GM21619 (cell line): ENCODE results near the gene NPY2R.

ENCODE experiments used
- ATAC-seq: cut with Tn5 transposase; IDR thresholded peaks from one replicate; pipeline ENCODE4 v1.9.1; 2021; ENCODE audit not compliant: unreplicated experiment

NPY2R gene, protein sequence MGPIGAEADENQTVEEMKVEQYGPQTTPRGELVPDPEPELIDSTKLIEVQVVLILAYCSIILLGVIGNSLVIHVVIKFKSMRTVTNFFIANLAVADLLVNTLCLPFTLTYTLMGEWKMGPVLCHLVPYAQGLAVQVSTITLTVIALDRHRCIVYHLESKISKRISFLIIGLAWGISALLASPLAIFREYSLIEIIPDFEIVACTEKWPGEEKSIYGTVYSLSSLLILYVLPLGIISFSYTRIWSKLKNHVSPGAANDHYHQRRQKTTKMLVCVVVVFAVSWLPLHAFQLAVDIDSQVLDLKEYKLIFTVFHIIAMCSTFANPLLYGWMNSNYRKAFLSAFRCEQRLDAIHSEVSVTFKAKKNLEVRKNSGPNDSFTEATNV

GRCh38 chr4:155208258-155209054 is at the start of gene NPY2R:
Gene NPY2R, plus strand, starts transcription at chr4:155208636. Its CDS starts 5,304 bp downstream, at chr4:155213940.
- ATAC-seq, result no peak

DNA sequence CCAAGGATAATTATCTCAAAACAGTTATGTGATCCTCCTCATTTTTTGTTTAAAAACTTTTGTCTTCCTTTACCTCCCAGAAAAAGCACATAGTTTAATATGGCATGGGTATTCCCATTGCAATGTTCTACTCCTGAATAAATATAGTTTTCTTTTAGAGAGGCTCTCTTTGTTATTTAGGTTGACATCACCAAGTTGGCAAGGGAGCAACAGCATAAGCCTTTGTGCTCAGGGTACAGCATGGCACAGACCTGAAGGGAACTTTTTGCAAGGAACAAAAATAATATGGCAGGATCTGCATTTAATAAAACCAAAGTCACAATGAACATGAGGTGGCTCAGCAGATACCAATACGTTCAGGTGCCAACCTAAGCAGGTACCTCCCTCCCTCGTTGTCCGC is 47.1 kb upstream of the NPY2R start:
- no peak for ATAC-seq

DNA sequence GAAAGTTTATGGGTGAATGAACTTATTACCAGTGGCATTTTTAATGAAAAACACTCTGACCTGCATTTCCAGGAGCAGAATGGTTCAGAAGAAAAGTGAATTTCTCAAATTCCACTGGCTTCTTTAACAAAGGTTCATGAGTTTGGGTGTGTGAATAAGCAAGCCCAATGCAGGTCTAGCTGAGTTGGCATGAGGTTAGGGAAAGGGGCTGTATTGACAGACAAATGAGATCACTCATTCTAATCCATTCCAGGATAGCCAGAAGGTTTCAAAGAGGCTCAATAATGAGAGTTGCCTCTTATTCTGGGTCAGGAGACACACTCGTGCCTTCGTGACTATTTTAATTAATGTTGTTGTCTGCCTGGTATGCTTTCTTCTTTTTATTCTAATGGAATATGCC is 43.7 kb upstream of the NPY2R start:
- no peak for ATAC-seq

- ATAC-seq, result no peak
These were observed 37.9 kb upstream of the NPY2R start for GRCh38 chr4:155170569-155170968.

DNA sequence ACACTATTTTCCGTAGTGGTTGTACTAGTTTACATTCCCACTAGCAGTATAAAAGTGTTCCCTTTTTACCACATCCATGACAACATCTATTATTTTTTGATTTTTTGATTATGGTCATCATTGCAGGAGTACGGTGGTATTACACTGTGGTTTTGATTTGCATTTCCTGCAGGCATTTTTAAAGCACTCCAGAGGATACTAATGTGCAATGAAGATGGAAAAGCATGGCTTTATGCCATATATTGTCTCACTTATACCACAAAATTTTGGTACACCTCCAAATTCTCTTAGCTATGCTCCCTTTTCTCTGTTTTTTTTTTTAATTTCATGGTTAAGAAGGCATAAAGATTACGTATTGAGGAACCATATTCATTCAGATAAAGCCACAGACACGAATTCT is 35.1 kb upstream of the NPY2R start:
- no peak for ATAC-seq

DNA sequence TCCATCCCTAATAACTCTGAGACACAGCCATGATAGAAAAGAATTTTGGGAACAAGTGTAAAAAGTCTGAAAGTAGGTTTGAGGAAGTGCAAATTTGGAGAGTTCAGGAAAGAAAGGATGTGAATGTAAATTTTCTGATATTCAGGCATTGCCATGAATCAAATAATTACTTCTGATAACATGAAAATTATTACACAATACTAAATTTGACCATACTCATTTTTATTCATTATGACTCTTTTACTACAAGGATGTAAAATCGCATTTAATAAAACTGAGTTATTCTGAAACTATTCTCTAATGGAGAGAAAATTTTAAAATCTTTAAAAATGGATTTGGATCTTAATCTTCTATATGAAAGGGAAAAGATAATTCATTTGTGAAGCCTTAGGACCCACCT is 33.8 kb upstream of the NPY2R start:
- no peak for ATAC-seq

- ATAC-seq, result no peak
These were observed 29.2 kb upstream of the NPY2R start for GRCh38 chr4:155179216-155179615.

GRCh38 chr4:155186972-155187371 is 21.5 kb upstream of the NPY2R start:
- ATAC-seq, result no peak

DNA sequence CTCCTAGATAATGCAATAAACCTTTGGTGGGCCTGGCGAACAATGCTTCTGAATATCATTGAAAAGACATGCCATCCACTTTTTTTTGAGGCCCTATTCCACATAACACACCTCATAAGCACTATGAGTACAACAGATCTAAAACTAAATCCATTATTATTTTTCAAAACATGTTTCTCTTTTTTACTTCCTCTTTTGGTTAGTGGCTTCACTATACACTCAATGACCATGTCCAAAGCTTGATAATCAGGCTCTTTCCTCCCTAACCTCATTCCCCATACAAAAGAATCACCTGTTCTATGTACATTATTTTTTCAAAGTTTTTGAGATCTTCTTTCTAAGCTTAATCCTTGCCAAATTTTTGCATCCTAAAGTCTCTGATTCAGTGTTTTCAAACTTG is 20.4 kb upstream of the NPY2R start:
- no peak for ATAC-seq

DNA sequence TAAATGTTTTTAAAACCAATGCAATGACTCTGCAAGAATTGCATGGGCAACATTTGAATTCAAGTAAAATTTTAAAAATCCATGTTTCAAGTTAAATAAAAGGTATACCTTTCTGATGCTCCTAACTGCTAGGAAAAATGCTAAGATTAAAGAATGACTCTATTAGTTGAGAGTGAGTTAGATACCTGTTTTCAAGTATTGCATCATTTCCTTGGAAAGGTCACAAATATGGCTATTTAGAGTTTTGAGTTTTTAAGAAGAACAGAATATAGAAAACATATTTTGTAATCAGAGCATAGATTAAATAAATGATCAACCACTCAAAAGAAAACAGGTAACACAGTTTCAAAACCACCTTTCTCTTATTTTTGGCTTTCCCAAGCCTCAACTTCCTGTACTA is 18.3 kb upstream of the NPY2R start:
- no peak for ATAC-seq

DNA sequence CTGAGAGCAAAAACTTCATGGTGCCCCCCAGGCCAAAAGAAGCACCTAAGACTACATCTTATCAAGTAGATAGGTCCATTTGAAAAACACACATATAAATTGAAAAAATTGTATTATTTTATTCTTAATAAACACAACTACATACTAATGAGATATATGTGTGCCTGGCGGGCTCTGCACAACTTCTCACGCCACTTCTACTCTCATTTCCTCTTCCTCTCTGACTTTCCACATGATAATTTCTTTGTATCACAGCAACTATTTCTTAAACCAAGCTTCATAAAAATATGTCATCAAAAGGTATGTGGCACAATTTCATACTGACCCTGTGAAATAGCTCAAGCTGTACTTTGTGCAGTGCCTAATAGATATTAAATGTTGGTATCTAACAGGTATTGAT is 10.7 kb upstream of the NPY2R start:
- ATAC-seq, result no peak

GRCh38 chr4:155207534-155208257 is 740 bp upstream of the NPY2R start:
- no peak for ATAC-seq

- ATAC-seq, result no peak
These were observed 11.6 kb downstream of the NPY2R start for GRCh38 chr4:155220025-155220424.

- ATAC-seq, result no peak
These were observed 18.7 kb downstream of the NPY2R start for GRCh38 chr4:155227131-155227530.

DNA sequence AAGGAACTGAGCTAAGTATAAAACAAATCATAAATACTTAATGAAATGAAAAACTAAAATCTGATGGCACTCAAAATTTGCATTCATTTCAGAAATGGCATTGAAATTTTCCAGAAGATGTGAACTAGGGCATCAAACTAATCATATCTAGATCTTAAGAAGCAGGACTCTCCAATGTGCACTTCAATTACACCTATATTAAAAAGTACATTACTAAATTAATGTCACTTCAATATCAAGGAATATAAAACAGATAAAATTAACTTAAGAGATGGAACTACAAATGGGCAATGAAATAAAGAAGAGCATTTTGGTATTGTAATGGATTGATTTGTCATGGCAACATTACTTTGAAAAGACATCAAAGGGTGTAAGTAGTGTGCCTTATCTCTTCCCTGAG is 20.3 kb downstream of the NPY2R start:
- ATAC-seq, result no peak

DNA sequence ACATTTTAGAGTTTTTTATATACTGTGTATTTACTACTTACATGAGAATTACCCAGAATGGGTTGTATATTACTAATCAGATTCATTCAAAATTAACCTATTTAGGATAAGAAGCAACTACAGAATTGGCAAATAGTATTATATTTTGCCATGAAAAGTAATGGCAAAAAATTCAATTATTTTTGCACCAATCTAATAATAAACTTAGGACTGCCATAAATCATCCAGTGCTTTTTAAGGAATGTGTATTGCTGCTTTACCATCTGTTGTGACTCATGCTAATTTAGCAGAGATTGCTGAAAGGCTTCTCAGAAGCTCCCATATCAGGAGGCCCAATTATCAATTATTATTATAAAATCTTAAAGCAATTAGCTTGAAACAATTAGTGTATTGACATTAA is 24.0 kb downstream of the NPY2R start:
- no peak for ATAC-seq

DNA sequence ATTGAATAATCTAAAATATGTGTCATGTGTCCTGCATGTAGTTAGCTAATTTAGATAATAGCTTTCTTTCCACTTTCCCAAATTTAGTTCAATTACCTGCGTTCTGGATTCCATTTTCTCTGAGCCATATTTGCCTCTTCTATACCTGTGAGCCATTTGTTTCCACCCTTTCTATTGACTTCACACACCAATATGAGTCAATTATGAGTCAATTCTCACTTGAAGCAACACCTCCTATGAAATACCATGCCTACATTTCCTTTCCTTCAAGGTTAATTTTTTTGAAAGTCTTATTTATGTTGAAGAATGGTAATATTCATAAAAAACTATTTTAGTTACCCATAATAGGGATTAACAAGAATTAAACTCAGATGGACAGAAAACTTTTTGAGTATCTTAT is 25.8 kb downstream of the NPY2R start:
- no peak for ATAC-seq

GRCh38 chr4:155237567-155237966 is 29.1 kb downstream of the NPY2R start:
- ATAC-seq, result no peak

GRCh38 chr4:155241225-155241624 is 32.8 kb downstream of the NPY2R start:
- ATAC-seq, result no peak

- ATAC-seq, result no peak
These were observed 33.2 kb downstream of the NPY2R start for GRCh38 chr4:155241664-155242063.

DNA sequence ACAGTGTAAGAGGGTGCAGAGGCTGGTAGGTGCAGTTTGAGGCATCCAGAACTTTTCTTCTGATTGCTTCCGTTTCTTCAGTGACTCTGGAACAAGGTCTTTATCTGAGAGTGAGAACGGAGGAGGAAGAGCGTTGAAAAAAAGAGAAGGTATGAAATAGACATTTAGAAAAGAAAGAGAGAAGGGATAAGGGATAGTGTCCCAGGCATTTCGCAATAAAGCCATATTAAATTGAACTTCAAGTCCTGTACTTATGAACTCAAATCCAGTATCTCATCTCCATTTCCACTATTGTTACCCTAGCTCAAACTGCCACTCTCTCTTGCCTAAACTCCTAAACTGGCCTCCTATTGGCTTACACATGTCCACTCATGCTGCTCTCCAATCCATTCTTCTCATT is 36.7 kb downstream of the NPY2R start:
- no peak for ATAC-seq
